Neuron (in vitro differentiated cells): ENCODE results near the gene CCDC33.

Experiments used
- H2AFZ ChIP-seq: one replicate; pipeline ENCODE4 v1.6.1; 2013; ENCODE audit warnings: low read depth, mild to moderate bottlenecking, inconsistent platforms, low read length, moderate library complexity
- H3K27me3 ChIP-seq: one replicate; pipeline ENCODE4 v1.6.1; 2013; ENCODE audit warnings: low read length; ENCODE audit not compliant: insufficient read depth
- H3K36me3 ChIP-seq: one replicate; pipeline ENCODE4 v1.6.1; 2013; ENCODE audit warnings: low read length; ENCODE audit not compliant: insufficient read depth
- H3K4me1 ChIP-seq: one replicate; pipeline ENCODE4 v1.6.1; 2013; ENCODE audit warnings: low read length; ENCODE audit not compliant: insufficient read depth
- H3K4me3 ChIP-seq: 2 replicates; pipeline ENCODE4 v1.5.1; 2013; ENCODE audit warnings: mild to moderate bottlenecking, low read length, moderate library complexity
- H3K9me3 ChIP-seq: one replicate; pipeline ENCODE4 v1.6.1; 2013; ENCODE audit warnings: low read length

The CCDC33 gene

DNA sequence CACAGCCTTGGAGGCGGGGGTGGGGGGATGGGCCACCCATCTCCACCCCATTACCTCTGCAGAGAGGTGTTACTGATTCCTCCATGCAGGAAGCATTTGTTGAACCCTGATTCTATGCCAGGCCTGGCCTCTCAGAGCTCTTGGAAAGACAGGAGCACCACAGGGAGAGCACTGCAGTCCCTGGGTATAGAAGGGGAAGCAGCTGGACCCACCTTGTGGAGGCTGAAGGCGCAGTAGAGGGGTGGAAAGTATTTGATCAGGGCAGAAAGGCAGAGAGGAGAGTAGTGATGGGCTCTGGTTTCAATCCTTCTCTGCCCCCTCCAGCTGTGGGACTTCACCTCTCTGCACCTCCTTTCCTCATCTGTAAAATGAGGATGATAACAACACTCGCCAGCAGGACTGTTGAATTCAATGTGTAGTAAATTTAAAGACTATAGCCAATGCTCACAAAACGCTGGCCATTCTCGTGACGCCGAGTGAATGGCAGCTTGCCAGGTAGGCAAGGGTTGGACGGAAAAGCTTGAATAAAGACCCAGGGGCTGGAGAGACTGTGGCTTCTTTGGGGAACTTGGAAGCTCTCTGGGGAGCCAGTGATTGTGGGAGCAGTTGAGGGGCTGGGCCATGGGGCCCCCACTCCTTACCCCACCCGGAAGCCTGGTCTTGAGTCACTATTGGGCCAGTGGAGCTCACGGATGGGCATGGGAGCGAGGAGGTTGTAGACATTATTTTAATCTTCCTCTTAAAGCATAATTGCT, 8.0 kb upstream of the CCDC33 start:
- Histone ChIP-seq H2AFZ (no peak overlapping the region), H3K36me3 (no peaks in the 10 kb centered on the region), H3K9me3 (no peaks in the 10 kb centered on the region), H3K4me1 (peaks cover 28% of the 10 kb centered on the region), H3K4me3 (no peak overlapping the region), H3K27me3 (no peaks in the 10 kb centered on the region)

- no peaks in the 10 kb centered on the region for H3K27me3 ChIP-seq
- H3K4me3 ChIP-seq = no peak overlapping the region
- H3K9me3 ChIP-seq = no peaks in the 10 kb centered on the region
- H2AFZ ChIP-seq = no peak overlapping the region
- H3K4me1 ChIP-seq = peaks cover 22% of the 10 kb centered on the region
- H3K36me3 ChIP-seq = no peaks in the 10 kb centered on the region
Measured at GRCh38 chr15:74228723-74229081, 7.4 kb upstream of the CCDC33 start.

- H3K27me3 ChIP-seq = no peaks in the 10 kb centered on the region
- H3K9me3 ChIP-seq = no peaks in the 10 kb centered on the region
- peaks cover 13% of the 10 kb centered on the region for H3K4me1 ChIP-seq
- no peaks in the 10 kb centered on the region for H3K36me3 ChIP-seq
- H2AFZ ChIP-seq = no peak overlapping the region
- H3K4me3 ChIP-seq = no peak overlapping the region
Measured at GRCh38 chr15:74229686-74230085, 6.4 kb upstream of the CCDC33 start.

DNA sequence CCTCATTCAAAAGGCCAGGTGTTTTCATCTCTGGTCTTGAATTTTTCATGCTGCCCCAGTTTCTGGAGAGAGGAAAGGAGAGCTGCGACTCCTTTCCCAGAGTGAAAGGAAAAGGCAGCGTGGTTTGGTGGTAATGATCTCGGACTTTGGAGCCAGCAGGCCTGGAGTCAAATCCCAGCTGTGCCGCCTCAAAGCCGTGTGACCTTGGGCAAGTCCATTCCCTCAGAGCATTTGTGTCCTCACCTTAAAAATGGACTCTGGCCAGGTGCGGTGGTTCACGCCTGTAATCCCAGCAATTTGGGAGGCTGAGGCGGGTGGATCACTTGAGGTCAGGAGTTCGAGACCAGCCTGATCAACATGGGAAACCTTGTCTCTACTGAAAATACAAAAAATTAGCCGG, 4.7 kb upstream of the CCDC33 start:
- no peaks in the 10 kb centered on the region for H3K27me3 ChIP-seq
- H3K36me3 ChIP-seq = no peaks in the 10 kb centered on the region
- H2AFZ ChIP-seq = no peak overlapping the region
- no peak overlapping the region for H3K4me3 ChIP-seq
- no peaks in the 10 kb centered on the region for H3K9me3 ChIP-seq
- peaks cover 8% of the 10 kb centered on the region for H3K4me1 ChIP-seq

DNA sequence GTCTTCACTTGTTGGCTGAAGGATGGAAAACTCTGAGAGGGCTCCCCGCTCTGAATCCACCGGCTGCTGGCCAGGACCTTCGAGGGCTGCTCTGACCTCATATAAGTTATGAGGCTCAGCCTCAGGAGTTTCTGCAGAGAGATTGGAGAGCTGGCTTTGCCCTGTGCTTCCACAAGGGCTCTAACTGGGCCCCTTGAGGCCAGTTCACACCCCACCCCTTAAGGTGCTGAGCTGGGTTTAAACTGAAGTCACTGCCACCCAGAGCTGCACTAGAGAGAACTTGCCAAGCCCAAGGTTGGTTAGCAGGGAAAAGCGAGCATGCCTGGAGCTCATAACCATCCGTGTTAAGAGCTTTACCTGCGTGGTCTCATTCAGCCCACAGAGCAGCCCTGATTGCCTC, 2.8 kb upstream of the CCDC33 start:
- Histone ChIP-seq H3K9me3 (no peaks in the 10 kb centered on the region), H2AFZ (no peak overlapping the region)

GRCh38 chr15:74233851-74234597, 2.1 kb upstream of the CCDC33 start:
- Histone ChIP-seq H3K4me3 (no peak overlapping the region), H3K27me3 (no peaks in the 10 kb centered on the region), H3K9me3 (no peaks in the 10 kb centered on the region), H3K36me3 (no peaks in the 10 kb centered on the region), H2AFZ (no peak overlapping the region), H3K4me1 (no peaks in the 10 kb centered on the region)

More for the DNA sequence above, 2.8 kb upstream of the CCDC33 start:
- Histone ChIP-seq H3K36me3 (no peaks in the 10 kb centered on the region), H3K4me1 (peaks cover 6% of the 10 kb centered on the region), H3K27me3 (no peaks in the 10 kb centered on the region), H3K4me3 (no peak overlapping the region)

- no peak overlapping the region for H2AFZ ChIP-seq
- H3K36me3 ChIP-seq = no peaks in the 10 kb centered on the region
- H3K4me3 ChIP-seq = no peak overlapping the region
- H3K9me3 ChIP-seq = no peaks in the 10 kb centered on the region
- no peaks in the 10 kb centered on the region for H3K4me1 ChIP-seq
- H3K27me3 ChIP-seq = no peaks in the 10 kb centered on the region
Measured at GRCh38 chr15:74234598-74234875, 1.6 kb upstream of the CCDC33 start.

GRCh38 chr15:74239051-74239705, 3.1 kb downstream of the CCDC33 start:
- Histone ChIP-seq H3K4me3 (no peak overlapping the region), H2AFZ (no peak overlapping the region), H3K27me3 (no peaks in the 10 kb centered on the region), H3K36me3 (no peaks in the 10 kb centered on the region), H3K4me1 (peaks cover 11% of the 10 kb centered on the region), H3K9me3 (no peaks in the 10 kb centered on the region)

DNA sequence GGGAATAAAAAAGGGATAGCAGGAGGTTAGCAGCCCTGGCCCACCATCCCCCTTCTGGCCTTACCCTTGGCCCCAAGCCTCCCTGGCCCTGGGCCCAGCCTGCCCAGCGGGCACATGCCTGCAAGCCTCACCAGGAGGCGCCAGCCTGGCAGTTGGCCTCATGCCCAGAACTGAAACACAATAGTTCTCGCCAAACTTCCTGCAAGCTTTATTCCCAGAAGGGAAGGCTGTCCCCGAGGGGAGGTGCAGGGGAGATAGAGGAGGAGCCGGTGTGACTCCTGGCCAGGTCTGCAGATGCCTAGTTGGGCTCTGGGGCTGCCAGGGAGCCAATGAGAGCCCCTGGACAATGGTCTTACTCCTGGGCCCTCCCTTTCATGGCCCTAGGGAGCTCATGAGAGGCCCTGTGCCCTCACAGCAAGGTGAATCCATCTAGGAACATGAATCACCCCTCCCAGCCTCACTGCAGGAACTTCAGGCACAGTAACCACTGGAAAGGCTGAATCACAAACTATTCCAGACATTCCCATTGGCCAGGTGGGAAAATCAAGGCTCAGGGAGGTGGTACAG, 4.0 kb downstream of the CCDC33 start:
- H3K36me3 ChIP-seq = no peaks in the 10 kb centered on the region
- H2AFZ ChIP-seq = no peak overlapping the region
- no peaks in the 10 kb centered on the region for H3K9me3 ChIP-seq
- H3K27me3 ChIP-seq = no peaks in the 10 kb centered on the region
- no peak overlapping the region for H3K4me3 ChIP-seq
- peaks cover 17% of the 10 kb centered on the region for H3K4me1 ChIP-seq

- Histone ChIP-seq H3K36me3 (no peaks in the 10 kb centered on the region), H2AFZ (no peak overlapping the region), H3K4me1 (peaks cover 26% of the 10 kb centered on the region), H3K9me3 (no peaks in the 10 kb centered on the region), H3K4me3 (no peak overlapping the region), H3K27me3 (no peaks in the 10 kb centered on the region)
Measured at GRCh38 chr15:74240897-74241614, 4.9 kb downstream of the CCDC33 start.

- Histone ChIP-seq H3K36me3 (no peaks in the 10 kb centered on the region), H3K9me3 (no peaks in the 10 kb centered on the region), H3K4me1 (peaks cover 27% of the 10 kb centered on the region), H3K4me3 (no peak overlapping the region), H3K27me3 (no peaks in the 10 kb centered on the region), H2AFZ (no peak overlapping the region)
Measured at GRCh38 chr15:74242441-74243185, 6.5 kb downstream of the CCDC33 start.

DNA sequence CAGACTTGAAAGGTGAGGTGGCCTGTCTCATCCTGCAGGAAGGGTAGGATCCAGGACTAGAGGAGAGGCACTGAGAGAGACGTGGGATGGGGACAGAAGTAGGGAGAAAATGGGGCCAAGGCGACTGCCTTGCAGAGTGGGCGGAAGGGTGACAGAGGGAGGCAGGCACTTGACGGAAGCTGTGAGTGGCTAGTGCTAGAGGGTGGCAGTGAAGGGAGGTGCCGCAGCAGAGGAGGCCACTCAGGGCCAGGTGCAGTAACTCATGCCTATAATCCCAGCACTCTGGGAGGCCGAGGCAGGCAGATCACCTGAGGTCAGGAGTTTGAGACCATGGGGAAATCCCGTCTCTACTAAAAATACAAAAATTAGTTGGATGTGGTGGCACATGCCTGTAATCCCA, 7.3 kb downstream of the CCDC33 start:
- no peaks in the 10 kb centered on the region for H3K9me3 ChIP-seq
- H3K4me1 ChIP-seq = peaks cover 27% of the 10 kb centered on the region
- no peak overlapping the region for H3K4me3 ChIP-seq
- no peak overlapping the region for H2AFZ ChIP-seq
- H3K36me3 ChIP-seq = no peaks in the 10 kb centered on the region
- no peaks in the 10 kb centered on the region for H3K27me3 ChIP-seq
